Spleen (tissue), 11 donors: ENCODE measurements around the gene KCNQ5. TPM values are rescaled to one million over a fixed set of nuclear protein-coding genes. Genes with fewer than 3 reads are reported as not detected.
A peak's percentile ranks its signal among the peaks of the same experiment; 100 is the strongest.

Source experiments
- DNase-seq: peaks from one replicate; pipeline ENCODE4 v3.0.0-alpha.2; 2020
- H3K27ac ChIP-seq, 8 donors: fragments of 200-600 bp; sonication (generic) in 7 of 8; 1 replicate in 4 of 8; 2 replicates in 4 of 8; pipeline versions ENCODE4 v1.5.0 to v1.8.0; 2016 to 2021; ENCODE audit warnings: inconsistent platforms in 4 of 8, mild to moderate bottlenecking in 4 of 8, moderate library complexity in 1 of 8
- H3K27me3 ChIP-seq, 7 donors: fragments of 200-600 bp; sonication (generic) in 6 of 7; replicated peaks in 1 of 7; 1 replicate in 4 of 7; 2 replicates in 3 of 7; pipeline versions ENCODE4 v1.5.0 to v1.8.0; 2016 to 2021; ENCODE audit warnings: inconsistent platforms in 3 of 7, mild to moderate bottlenecking in 1 of 7
- H3K36me3 ChIP-seq, 6 donors: fragments of 200-600 bp; sonication (generic) in 5 of 6; 1 replicate in 4 of 6; 2 replicates in 2 of 6; pipeline versions ENCODE4 v1.5.0 to v1.8.0; 2016 to 2021; ENCODE audit warnings: inconsistent platforms in 2 of 6
- H3K4me1 ChIP-seq, 6 donors: fragments of 200-600 bp; sonication (generic) in 5 of 6; 1 replicate in 3 of 6; 2 replicates in 3 of 6; pipeline versions ENCODE4 v1.5.0 to v1.8.0; 2016 to 2021; ENCODE audit warnings: inconsistent platforms in 3 of 6
- H3K4me3 ChIP-seq, 8 donors: fragments of 200-600 bp; sonication (generic) in 7 of 8; 1 replicate in 4 of 8; 2 replicates in 4 of 8; pipeline versions ENCODE4 v1.5.0 to v1.8.0; 2016 to 2021; ENCODE audit warnings: inconsistent platforms in 4 of 8, mild to moderate bottlenecking in 4 of 8, moderate library complexity in 2 of 8
- H3K9me3 ChIP-seq, 8 donors: fragments of 200-600 bp; sonication (generic) in 7 of 8; 1 replicate in 4 of 8; 2 replicates in 4 of 8; pipeline versions ENCODE4 v1.5.0 to v1.8.0; 2016 to 2021; ENCODE audit warnings: inconsistent platforms in 4 of 8
- POLR2A ChIP-seq, 3 donors: fragments of 450-650 bp; IDR thresholded peaks; one replicate each; pipeline ENCODE4 v1.5.1; 2017; ENCODE audit warnings: antibody characterized with exemption in 3 of 3, mild to moderate bottlenecking in 1 of 3
- POLR2AphosphoS5 ChIP-seq, 3 donors: sonication (generic); formaldehyde crosslinking; IDR thresholded peaks; one replicate each; pipeline ENCODE4 v1.5.1; 2017; ENCODE audit warnings: antibody characterized with exemption in 3 of 3
- WGBS, 5 donors: extraction: QIAGEN DNeasy Blood & Tissue Kit in 3 of 5; methylation state at CpG; one replicate each; pipeline versions ENCODE4 v1.1.5 to v1.1.7; 2013 to 2018; 5-methylcytosine and 5-hydroxymethylcytosine counted together
- intact Hi-C: fragments of 100-400 bp; cut with DNase I; formaldehyde crosslinking; loops from one replicate; pipeline ENCODE4 v1.15.0; 2023; ENCODE audit warnings: low total_unique reads
- polyA plus RNA-seq, 3 donors: library from polyadenylated mRNA; stranded (reverse); fragments of 200-250 nt; gene quantifications; one replicate each; pipeline ENCODE4 v1.2.1, GENCODE V29; 2013
- total RNA-seq, 7 donors: library from RNA; depleted of rRNA in 3 of 7; stranded (reverse); fragments of >200 nt in 3 of 7; fragmentation: NEBNext Ultra II Directional in 4 of 7; extraction: Animal tissue kit (Norgen Biotek cat#: 25700) in 4 of 7; gene quantifications; one replicate each; pipeline versions ENCODE4 v1.1.0 to v1.2.1, GENCODE V29; 2016 to 2021
- TF ChIP-seq, protein P1 (sequence below), 11 experiments: fragments of 200-600 bp in 7 of 11; fragments of 450-650 bp in 4 of 11; sonication (generic) in 4 of 11; IDR thresholded peaks in 8 of 11; conservative IDR thresholded peaks in 3 of 11; 1 replicate in 7 of 11; 2 replicates in 4 of 11; pipeline versions ENCODE4 v1.4.0 to v1.8.0; 2016 to 2021; ENCODE audit warnings: antibody characterized with exemption in 11 of 11, inconsistent platforms in 4 of 11, mild to moderate bottlenecking in 1 of 11
- donor health status: healthy with polysubstance abuse.
- donor health status: DM: no; HTN: no; CAD: no; lungs with moderate emphysema.
- donor health status: DM: no; HTN: no; CAD: no.
- donor health status: Bipolar disorder and iron deficiency.
- donor health status: healthy.
- donor health status: DM: no; HTN: no; CAD: no.
- donor health status: DM: yes; HTN: yes; CAD: no.

Gene KCNQ5
- total and polyA plus RNA-seq, 10 donors: 1.3 to 8.7 (median 4.4) TPM

DNA sequence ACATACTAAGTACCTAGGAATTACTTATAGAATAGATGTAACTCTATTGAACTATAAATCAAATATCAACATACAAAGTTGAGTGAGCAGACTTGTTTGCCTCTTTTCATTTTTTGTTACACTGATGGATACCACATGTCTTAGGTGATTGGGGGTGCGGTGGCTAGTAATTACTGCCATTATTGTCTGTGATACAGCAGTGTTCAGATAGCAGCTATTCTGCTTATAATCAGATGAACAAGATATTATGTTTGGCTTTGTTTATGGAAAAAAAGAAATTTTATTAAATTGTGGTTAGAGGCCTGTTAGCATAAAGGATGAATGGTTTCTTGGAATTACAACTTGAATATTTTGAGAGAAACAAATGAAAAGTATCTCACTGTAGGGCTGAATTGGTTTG is 55.9 kb downstream of the KCNQ5 start:
- Histone ChIP-seq H3K9me3 (peaks cover 0 to 4% (median 0%) of the 10 kb centered on the region in 8 donors), H3K4me3 (no peak overlapping the region), H3K27me3 (no peaks in the 10 kb centered on the region), H3K27ac (no peak overlapping the region), H3K36me3 (no peaks in the 10 kb centered on the region), H3K4me1 (no peaks in the 10 kb centered on the region)
- intact Hi-C loops: no loop called here
- no peak for DNase-seq
- TF ChIP-seq POLR2AphosphoS5 (IDR thresholded peaks at IDR 0.05): no peak
- TF ChIP-seq POLR2A (IDR thresholded peaks at IDR 0.05): no peak
- TF ChIP-seq, protein P1, sequence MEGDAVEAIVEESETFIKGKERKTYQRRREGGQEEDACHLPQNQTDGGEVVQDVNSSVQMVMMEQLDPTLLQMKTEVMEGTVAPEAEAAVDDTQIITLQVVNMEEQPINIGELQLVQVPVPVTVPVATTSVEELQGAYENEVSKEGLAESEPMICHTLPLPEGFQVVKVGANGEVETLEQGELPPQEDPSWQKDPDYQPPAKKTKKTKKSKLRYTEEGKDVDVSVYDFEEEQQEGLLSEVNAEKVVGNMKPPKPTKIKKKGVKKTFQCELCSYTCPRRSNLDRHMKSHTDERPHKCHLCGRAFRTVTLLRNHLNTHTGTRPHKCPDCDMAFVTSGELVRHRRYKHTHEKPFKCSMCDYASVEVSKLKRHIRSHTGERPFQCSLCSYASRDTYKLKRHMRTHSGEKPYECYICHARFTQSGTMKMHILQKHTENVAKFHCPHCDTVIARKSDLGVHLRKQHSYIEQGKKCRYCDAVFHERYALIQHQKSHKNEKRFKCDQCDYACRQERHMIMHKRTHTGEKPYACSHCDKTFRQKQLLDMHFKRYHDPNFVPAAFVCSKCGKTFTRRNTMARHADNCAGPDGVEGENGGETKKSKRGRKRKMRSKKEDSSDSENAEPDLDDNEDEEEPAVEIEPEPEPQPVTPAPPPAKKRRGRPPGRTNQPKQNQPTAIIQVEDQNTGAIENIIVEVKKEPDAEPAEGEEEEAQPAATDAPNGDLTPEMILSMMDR (IDR thresholded peaks at IDR 0.05 in 8 of 11, conservative IDR thresholded peaks at IDR 0.05 in 3 of 11): no peak
- 81 to 97% (median 92%) methylated on average over 1 of the region's 1 CpG for WGBS, 5 donors

DNA sequence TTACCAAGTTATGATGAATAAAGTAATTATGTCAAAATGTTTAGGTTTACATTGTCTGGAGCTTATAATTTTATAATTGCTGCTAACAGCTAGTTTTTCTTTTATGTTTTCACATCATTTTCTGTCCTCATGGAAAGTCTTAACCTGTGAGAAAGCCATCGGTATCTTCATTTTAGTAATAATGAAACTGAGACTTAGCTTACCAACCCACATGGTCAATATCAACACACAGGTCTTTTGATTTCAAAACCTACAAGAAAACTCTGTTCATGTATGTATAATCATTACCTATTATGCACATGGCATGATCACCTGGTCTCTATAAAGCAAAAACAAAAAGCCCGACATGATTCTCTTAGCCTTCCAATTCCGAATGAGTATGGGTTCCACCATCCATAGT is 61.9 kb downstream of the KCNQ5 start:
- DNase-seq: no peak
- Histone ChIP-seq H3K4me3 (no peak overlapping the region), H3K9me3 (peaks cover 0 to 4% (median 0%) of the 10 kb centered on the region in 8 donors), H3K27me3 (no peaks in the 10 kb centered on the region), H3K4me1 (no peaks in the 10 kb centered on the region), H3K27ac (no peak overlapping the region), H3K36me3 (no peaks in the 10 kb centered on the region)
- intact Hi-C loops: no loop called here
- WGBS, 5 donors: 80 to 88% (median 87%) methylated on average over 3 of the region's 3 CpGs
- TF ChIP-seq POLR2AphosphoS5 (IDR thresholded peaks at IDR 0.05): no peak
- TF ChIP-seq, protein P1 (IDR thresholded peaks at IDR 0.05 in 8 of 11, conservative IDR thresholded peaks at IDR 0.05 in 3 of 11): no peak
- no peak for TF ChIP-seq POLR2A (IDR thresholded peaks at IDR 0.05)

DNA sequence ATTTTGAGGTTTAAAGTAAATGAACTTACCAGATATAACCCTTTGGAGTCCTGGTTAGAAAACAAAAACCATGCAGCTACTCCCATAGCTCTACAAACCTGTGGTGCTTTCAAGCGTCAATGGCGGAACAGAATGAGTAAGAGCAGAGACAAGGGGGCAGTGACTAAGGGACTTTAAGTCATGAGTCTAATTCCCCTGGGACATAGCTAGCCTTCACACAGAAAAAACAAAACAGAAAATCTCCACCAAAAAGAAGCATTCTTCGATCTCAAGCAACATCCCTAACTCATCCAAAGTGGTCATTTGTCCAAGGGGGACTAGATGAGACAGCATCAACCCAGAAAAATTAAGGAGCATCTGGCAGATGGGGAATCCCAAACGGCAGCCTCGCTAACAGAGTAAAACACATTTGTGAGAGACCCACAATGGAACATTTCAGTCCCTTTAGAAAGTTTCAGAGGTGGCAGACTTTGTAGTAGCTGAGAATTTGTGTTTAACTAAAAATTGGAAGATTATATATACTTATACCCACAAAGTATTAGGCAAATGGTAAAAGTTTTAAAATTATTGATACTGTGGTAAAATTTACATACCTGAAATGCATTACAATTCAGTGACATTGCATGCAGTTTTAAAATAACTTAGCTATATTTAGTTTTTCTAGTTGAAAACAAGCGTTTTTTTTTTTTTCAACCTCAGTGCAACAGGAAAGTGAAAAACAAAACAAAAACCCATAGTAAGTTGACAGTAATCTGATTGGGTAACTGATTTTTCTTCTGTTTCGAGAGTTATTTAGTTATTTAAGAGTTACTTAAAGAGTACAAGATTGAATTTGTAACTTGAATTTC is 67.5 kb downstream of the KCNQ5 start:
- Histone ChIP-seq H3K9me3 (no peaks in the 10 kb centered on the region), H3K4me3 (no peak overlapping the region), H3K36me3 (no peaks in the 10 kb centered on the region), H3K27ac (peak overlapping the region in 1 of 8 donors; percentile 43), H3K4me1 (no peaks in the 10 kb centered on the region), H3K27me3 (no peaks in the 10 kb centered on the region)
- no peak for DNase-seq
- 66 to 76% (median 72%) methylated on average over 7 of the region's 7 CpGs for WGBS, 5 donors
- intact Hi-C loops: no loop called here
- TF ChIP-seq POLR2AphosphoS5 (IDR thresholded peaks at IDR 0.05) (no peak), POLR2A (IDR thresholded peaks at IDR 0.05) (no peak)
- TF ChIP-seq, protein P1 (IDR thresholded peaks at IDR 0.05 in 8 of 11, conservative IDR thresholded peaks at IDR 0.05 in 3 of 11): no peak

DNA sequence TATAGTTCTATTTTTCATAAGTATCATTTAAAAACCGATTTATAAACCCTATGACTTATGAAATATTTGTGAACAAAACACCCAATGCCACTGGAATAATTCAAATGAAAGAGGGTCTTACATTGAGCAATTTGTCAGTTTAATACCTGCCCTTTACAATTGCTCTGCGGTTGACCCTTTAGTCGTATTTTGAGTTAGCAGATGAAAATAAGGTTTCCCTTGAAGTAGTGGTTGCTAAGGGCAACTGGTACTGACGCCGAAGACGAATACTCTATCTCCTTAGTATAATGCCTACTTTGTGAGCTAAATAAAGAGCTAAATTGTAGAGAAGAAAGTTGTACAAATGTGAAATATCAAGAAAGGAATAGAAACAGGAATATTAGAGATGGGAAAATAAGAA is 69.4 kb downstream of the KCNQ5 start:
- no peaks in the 10 kb centered on the region for H3K4me1 ChIP-seq
- TF ChIP-seq, protein P1 (IDR thresholded peaks at IDR 0.05 in 8 of 11, conservative IDR thresholded peaks at IDR 0.05 in 3 of 11): no peak
- no peak for TF ChIP-seq POLR2AphosphoS5 (IDR thresholded peaks at IDR 0.05)
- TF ChIP-seq POLR2A (IDR thresholded peaks at IDR 0.05): no peak
- H3K9me3 ChIP-seq: peaks cover 0 to 6% (median 2%) of the 10 kb centered on the region in 8 donors
- intact Hi-C loops: no loop called here
- H3K4me3 ChIP-seq: no peak overlapping the region
- H3K27ac ChIP-seq: no peak overlapping the region
- no peaks in the 10 kb centered on the region for H3K36me3 ChIP-seq
- WGBS, 5 donors: 81 to 89% (median 85%) methylated on average over 6 of the region's 6 CpGs
- no peaks in the 10 kb centered on the region for H3K27me3 ChIP-seq
- no peak for DNase-seq
